HG03045 (cell line): ENCODE results near the gene CDHR3.

Experiments used
- ATAC-seq: cut with Tn5 transposase; IDR thresholded peaks from one replicate; pipeline ENCODE4 v1.9.1; 2021; ENCODE audit warnings: mild to moderate bottlenecking, moderate library complexity; ENCODE audit not compliant: unreplicated experiment

CDHR3 gene

GRCh38 chr7:106082087-106082854 is 119.2 kb downstream of the CDHR3 start:
- no peak for ATAC-seq
